GM12864 (cell line): ENCODE results near the gene FAM107B.

Experiments
- DNase-seq: peaks from one replicate; pipeline ENCODE4 v3.0.0-alpha.2; 2011; ENCODE audit warnings: low read depth
- H3K4me3 ChIP-seq: 2 replicates; pipeline ENCODE4 v1.5.1; 2011; ENCODE audit warnings: mild to moderate bottlenecking, low read depth, low read length, control low read depth
- TF ChIP-seq, protein P1 (sequence below): IDR thresholded peaks from 2 replicates; pipeline ENCODE4 v1.5.1; 2011; ENCODE audit warnings: low read depth, mild to moderate bottlenecking, moderate library complexity, low read length, control low read depth, inconsistent platforms; ENCODE audit errors: missing control alignments

FAM107B gene

DNA sequence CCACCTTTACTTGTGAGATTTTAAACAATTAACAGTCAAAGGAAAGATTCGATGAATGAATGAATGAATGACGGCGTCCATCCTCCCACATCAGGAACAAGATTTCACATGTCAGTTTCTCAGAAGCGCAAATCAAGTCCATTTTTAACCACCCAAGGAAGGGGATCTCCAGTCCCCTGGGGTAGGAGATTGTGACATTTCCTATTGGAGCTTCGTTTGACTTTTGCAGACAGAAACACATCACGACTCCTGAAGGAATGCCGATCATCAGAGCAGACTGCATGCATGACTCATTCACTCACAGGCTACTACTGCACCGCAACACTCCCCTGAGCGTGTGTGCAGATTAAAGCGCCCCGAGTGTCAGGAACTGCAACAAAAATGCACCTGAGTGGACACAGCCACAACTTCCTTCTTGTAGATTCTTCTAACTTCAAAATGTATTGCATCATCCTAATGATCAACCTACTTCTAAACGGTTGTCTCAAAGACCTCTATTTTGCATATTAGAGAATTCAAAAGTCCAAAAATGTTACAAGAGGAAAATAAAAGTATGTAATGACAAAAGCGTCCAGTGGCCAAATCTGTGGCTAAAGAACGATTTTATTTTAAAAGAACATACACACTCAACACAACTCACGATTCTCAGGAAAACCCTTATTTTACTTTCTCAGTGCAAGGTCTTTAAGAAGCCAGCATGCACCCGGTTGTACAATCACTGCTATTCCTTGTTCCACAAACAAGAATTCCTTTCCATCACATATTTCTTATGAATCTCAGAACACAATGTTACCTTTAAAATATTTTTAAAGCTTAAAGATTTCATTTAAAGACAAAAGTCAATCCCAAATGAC is 172.6 kb downstream of the FAM107B start:
- TF ChIP-seq, protein P1, sequence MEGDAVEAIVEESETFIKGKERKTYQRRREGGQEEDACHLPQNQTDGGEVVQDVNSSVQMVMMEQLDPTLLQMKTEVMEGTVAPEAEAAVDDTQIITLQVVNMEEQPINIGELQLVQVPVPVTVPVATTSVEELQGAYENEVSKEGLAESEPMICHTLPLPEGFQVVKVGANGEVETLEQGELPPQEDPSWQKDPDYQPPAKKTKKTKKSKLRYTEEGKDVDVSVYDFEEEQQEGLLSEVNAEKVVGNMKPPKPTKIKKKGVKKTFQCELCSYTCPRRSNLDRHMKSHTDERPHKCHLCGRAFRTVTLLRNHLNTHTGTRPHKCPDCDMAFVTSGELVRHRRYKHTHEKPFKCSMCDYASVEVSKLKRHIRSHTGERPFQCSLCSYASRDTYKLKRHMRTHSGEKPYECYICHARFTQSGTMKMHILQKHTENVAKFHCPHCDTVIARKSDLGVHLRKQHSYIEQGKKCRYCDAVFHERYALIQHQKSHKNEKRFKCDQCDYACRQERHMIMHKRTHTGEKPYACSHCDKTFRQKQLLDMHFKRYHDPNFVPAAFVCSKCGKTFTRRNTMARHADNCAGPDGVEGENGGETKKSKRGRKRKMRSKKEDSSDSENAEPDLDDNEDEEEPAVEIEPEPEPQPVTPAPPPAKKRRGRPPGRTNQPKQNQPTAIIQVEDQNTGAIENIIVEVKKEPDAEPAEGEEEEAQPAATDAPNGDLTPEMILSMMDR = no peak
- peak; percentile 70 for DNase-seq
- peak overlapping the region; percentile 68 for H3K4me3 ChIP-seq

DNA sequence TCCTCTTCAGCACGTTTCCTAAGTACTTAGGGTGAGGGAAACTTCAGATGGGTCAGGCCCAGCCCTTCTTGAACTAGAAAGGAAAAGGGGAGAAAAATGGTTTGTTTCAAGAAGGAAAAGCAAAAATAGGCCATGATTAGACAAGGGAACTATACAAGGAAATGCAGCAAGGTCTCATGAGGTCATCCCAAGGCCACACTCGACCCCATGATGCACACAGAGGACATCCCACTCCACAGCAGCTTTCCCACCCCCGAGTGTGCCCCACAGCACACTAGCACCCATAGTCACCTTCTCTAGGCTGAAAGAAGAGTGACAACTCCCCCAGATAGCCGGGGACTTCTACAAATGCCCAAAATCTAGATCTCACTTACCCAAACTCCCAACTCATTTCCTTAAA is 173.4 kb downstream of the FAM107B start:
- TF ChIP-seq, protein P1 = no peak
- DNase-seq = no peak
- H3K4me3 ChIP-seq = peak overlapping the region; percentile 68; the same call in 1 of the 2 replicates

DNA sequence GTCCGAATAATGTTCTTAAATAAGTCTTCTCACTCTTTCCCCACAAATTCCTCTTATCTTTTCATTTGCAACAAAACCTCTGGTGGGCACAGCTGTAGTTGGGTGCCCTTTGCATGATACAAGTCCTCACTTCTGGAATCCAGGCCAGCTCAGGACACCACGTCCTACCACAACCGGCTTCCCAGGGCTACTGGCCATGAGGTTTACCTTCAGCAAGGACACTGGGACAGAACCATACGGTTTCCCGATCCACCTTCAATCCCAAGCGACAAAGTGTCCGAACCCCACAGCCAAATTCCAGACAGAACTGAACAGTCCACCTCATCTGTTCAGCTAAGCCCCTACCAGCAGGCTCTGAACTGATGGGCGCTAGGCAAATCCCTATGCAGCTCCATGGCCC is 174.6 kb downstream of the FAM107B start:
- no peak overlapping the region for H3K4me3 ChIP-seq
- no peak for DNase-seq
- TF ChIP-seq, protein P1 = no peak

DNA sequence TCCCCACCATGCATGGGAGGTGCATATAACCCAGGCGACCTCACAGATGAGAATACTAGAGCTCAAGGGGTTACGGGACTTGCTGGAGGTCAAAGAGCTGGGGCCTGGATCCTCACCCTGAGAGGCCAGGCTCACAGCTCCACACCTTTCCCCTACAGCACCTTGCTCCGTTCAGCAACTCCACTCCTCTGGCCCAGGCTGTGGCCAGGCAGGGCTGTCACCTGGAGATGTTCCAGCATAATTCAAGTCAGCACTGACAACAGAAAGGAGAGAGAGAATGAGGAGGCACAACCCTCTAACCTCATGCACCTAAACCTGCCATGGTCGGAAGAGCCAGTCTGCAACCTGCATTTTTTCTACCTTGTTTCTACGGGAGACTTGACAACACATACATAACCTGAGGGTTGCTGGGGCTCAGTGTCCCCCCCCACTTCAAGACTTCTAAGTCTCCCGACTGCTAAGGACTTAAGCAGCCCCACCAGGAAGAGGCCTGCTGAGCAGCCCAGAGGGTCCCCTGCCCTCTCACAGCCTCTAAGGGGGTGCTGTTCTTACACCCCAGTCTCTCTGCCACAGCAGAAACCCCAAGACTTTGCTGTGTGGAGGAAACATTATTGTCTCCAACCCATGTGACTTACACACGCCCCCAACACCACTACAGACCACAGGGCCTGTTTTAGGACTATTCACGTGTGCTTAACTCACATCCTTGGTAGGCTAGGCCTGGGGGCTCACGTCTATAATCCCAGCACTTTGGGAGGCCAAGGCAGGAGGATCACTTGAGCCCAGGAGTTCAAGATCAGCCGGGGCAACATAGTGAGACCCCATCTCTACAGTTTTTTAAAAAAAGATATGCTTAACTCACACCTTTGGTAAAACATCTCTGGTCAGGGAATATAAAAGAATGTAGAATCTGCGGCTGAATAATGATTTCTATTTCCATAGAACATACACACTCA is 175.6 kb downstream of the FAM107B start:
- no peak for DNase-seq
- TF ChIP-seq, protein P1 = no peak
- no peak overlapping the region for H3K4me3 ChIP-seq

DNA sequence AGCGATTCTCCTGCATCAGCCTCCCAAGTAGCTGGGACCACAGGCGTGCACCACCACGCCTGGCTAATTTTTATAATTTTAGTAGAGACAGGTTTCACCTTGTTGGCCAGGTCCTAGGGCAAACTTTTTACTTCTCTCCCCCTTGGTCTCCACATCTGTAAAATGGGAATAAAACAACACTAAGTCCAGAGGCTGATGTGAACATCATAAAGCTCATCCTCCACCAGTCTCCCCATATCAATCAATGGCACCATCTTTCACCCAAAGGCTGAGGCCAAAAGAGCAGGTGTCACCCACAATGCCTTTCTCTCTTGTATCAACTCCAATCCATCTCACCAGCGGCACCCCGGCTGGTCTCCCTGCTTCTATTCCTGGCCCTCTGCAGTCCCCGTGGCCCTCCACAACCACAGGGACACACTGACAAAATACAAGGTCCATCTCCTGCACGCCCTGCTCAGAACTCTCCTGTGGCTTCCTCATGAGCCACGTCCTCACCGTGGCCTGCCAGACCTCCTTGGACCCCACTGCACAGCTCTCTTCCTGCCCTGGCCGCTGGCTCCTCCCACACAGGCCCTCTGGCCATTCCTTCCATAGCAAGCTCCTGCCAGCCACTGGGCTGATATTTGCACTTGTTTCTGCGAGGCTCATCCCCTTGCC is 179.0 kb downstream of the FAM107B start:
- no peak for DNase-seq
- TF ChIP-seq, protein P1 = no peak

DNA sequence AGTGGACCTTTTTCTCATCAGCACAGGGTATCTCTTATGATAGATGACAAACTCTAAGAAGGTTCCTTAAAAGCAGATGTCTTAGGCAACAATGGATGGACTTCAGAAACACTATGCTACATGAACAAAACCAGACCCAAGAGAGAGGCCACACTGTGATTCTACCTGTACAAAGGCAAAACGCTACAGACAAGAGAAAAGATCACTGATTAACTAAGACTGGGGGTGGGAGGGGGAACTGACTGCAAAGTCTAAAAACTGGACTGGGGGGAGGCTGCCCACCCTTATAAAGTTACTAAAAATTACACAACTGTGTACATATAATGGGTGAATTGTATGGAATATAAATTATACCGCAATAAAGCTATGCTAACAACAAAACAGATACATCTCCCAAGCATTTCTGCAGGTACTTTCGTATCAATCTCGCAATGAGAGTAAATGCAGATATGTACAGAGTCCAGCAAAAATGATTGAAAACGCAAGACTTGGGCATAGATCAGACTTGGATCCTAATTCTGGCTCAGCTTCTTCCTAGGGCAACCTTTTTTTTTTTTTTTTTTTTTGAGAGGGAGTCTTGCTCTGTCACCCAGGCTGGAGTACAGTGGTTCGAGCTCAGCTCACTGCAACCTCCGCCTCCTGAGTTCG is 179.7 kb downstream of the FAM107B start:
- DNase-seq = no peak
- TF ChIP-seq, protein P1 = no peak
- H3K4me3 ChIP-seq = no peak overlapping the region

More for the DNA sequence above, 179.0 kb downstream of the FAM107B start:
- no peak overlapping the region for H3K4me3 ChIP-seq
